ENCODE results near the gene WBP2.
A peak's percentile ranks its signal among the peaks of the same experiment; 100 is the strongest.

Gene WBP2

DNA sequence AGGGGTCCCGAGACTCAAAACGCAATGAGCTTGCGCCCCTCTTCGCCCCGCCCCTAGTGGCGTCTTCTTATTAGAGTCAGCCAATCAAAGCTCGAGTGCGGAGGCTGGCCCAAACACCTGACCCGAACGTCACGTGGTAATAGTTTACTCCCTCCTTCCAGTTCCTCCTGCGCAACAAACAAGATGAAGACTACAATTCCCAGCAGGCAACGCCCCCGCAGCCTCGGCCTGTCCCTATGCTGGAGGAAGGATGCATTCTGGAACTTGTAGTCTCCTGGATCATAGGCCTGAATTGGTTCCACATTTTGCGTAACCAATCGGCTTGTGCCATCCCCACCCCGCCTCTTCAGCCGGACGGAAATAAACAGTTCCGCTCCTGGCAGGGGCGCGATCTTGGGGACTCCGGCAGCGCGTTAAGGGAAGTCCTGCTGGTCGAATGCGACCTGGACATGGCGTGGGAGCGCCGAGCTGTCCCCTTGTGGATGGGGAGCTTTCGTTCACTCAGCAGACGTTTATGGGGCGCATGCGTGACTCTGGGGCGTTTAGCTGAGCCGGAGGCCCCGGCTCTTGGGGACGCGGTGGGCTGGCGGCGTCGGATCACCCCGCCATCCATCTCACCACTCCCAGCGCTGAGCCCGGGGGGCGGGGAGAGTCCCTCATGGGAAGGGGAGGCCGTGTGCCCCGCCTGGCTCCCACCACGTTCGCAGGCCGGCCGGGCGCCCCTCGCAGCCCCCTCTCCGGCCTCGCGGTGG, at the start of gene WBP2:
Gene WBP2 (minus strand): TSS at position 26 of the 752 bp plus-strand sequence. CDS start 38 bp downstream, outside the sequence.
- peak; percentile 99 for DNase-seq (ENCODE audit: low spot score)

DNA sequence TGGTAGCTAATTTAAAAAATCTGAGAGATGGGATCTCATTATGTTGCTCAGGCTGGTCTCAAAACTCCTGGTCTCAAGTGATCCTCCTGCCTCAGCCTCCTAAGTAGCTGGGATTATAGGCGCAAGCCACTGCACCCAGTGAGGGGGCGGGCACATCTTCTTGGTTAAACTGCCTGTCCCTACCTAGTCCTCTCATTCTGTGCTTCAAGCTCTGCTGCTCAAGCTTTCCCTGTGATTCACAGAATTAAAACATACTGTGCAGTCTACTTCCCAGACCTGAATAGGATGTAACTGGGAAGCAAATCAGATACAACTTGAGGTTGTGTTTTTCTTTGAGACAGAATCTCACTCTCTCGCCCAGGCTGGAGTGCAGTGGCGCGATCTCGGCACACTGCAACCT, 47.3 kb upstream of the WBP2 start:
- no peak for DNase-seq (ENCODE audit: low spot score)

DNA sequence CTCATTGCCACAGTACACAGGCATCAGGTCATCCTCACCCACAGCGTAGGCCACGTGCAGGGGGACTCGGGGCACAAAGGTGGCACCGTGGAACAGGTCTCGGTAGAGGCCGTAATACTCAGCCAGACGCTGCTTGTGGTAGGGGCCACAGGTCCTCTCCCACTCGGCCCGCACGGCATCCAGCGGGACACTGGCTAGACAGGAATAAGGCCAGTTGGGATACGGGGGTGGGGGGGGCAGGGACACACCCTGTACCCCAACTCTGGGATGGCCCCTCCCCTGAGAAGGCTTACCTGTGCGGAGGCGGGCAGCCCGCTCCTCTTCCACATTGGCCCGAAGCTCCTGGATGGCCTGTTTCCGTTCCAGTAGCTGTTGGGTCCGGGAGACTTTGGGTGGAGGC, 46.6 kb upstream of the WBP2 start:
- no peak for DNase-seq (ENCODE audit: low spot score)

DNA sequence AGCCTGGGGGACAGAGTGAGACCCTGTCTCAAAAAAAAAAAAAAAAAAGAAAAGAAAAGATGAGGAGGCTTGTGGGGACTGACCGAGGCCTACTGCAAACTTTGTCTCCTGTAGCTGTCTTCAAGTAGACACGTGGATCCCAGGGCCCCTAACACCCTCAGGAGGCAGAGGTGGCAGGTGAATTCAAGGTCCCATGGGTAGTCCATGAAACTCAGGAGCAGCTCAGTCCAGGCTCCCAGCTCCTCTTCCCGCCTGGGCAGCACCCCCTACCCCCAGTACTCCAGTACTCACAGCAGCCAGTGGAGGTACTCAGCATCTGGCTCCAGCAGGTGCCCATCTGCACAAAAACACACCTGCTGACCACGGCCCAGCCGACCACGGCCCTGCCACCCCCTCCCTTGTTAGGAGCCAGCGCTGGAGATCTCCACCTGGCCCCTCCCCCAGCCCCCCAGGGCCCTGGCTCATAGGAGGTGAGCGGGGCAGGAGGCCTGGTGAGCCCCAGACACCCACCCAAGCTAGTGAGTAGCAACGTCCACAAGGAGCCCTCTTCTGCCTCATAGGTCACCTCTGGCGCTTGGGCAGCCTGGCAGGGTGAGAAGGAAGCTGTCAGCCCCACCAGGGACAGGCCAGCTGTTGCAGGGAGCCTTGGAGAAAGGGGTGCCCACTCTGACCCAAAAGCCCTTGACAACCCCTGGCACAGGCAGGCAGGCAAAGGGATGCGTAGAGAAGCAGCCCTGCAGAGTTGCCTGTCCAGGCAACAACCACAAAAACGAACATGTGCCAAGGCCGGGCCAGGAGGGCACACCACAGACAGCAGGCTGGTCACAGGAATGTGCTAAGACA, 45.8 kb upstream of the WBP2 start:
- no peak for DNase-seq (ENCODE audit: low spot score)

DNA sequence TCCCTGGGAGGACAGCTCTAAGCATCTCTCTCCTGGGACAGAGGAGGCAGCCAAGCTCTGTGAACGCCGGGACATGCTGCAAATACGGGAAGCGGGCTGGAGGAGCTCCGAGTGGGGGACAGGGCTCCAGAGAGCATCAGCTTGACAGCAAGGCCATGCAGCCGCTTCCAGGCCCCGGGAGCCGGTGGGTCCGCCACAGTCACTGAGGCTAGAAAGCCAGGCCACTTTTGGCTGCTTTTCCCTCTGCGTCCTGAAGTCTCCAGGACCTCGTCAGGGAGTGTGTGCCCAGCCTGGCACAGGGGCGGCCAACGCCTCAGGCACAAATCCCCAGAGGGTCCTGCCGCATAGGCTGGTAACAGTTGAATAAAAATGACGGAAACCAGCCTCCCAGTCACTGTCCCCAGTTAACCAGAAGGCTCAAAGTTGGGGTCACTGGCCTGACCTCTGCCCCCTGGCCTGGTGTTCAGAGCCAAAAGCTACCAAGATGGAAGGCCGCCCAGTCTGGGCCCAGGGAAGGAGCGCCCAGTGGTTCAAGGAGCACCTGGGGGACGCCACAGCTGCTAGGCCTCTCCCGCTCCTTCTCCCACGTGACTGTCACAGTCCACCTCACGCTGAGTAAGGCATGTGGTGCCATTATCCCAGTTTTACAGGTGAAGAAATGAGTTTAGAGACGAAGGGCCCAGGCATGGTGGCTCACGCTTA, 44.8 kb upstream of the WBP2 start:
- no peak for DNase-seq (ENCODE audit: low spot score)

DNA sequence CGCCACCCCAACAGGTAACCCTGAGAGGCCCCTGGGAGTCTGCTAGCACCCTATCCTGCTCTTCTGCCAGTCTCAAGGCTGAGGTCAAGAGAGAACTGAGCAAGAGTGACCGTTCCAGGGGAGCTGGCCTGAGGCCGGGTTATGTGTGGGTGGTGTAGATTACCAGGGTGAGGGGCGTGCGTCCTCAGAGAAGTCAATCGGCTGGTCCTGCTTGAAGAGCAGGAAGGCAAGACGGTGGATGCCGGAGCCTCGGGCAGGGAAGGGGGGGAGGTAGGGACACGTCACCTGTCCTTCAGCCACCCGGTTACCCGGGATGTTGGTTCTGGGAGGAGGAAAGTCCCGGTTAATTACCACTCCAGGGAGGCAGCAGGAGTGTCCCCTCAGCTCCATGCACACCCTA, 44.2 kb upstream of the WBP2 start:
- DNase-seq (ENCODE audit: low spot score): no peak

DNA sequence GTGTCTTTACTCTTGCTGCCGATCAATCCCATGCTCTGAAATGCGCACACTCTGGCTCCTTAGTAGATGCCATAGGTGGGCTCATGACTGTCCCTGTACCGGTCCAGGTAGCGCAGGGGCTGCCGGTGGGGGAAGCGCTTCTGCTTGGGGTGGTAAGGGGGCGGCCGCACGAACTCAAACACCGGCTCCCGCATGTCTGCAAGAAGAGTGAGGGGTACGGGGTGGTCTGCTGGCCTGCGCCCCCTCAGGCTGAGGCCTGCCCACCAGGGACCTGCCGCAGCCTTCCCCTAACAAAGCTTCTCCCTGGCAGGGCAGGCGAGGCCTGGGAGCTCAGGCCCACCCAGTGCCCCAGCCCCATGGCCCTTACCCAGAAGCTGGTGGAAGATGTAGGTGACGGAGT, 43.7 kb upstream of the WBP2 start:
- no peak for DNase-seq (ENCODE audit: low spot score)

DNA sequence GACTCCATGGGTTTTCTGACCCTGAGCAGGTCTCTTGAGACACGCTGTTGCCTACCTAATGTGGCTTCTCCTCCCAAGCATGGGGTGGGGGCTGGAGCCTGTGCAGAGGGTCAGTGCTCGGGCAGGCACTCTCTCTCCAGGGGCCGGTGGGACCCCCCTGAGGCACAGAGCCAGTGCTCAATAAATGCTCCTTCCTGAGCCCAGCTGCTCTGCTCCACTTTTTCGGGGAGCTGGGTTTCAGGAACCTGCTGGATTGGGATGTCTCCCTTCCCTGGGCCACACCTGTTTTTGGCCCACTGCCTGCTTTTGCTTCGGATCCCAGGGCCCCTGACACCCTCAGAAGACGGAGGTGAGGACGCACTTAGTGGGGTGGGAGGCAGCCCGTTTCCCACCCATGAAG, 42.9 kb upstream of the WBP2 start:
- DNase-seq (ENCODE audit: low spot score): no peak

DNA sequence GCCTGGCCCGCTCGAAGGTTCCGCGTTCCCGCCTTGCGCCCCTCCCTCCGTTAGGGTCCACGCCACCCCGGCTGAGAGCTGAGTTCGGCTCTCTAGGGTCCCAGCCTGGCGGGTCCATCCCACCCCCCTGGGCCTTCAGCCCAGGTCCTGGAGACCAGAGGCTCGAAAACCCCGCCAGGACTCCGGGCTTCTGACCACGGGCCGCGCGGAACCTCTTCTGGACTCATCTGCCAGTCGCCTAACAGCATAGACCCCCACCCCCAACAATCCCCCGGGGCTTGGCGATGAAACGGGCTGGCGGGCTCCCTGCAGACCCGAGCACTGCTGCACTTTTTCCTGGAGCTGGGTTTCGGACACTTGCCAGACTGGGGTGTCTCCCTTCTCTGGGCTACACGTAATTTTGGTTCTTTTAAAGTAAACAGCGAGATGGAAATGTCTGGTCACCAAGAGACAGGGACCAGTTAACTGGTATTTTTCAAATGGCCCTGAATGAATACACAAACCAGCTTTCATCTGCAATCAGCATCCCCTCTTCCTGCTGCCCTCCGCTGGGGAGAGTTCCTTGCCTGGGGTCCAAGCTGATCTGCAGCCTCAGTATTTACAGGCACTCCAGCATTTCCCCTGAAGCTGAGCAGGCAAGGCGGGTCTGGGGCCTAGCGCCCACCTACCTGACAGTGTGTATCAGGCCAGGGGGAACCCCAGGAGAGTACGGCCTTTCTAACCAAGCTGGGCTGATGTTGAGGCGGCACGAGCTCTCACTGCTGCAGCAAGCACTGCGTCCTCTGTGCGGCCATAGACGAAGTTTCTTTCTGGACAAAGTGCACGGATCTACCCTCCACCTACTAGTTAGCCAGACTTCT, 42.3 kb upstream of the WBP2 start:
- DNase-seq (ENCODE audit: low spot score): no peak

DNA sequence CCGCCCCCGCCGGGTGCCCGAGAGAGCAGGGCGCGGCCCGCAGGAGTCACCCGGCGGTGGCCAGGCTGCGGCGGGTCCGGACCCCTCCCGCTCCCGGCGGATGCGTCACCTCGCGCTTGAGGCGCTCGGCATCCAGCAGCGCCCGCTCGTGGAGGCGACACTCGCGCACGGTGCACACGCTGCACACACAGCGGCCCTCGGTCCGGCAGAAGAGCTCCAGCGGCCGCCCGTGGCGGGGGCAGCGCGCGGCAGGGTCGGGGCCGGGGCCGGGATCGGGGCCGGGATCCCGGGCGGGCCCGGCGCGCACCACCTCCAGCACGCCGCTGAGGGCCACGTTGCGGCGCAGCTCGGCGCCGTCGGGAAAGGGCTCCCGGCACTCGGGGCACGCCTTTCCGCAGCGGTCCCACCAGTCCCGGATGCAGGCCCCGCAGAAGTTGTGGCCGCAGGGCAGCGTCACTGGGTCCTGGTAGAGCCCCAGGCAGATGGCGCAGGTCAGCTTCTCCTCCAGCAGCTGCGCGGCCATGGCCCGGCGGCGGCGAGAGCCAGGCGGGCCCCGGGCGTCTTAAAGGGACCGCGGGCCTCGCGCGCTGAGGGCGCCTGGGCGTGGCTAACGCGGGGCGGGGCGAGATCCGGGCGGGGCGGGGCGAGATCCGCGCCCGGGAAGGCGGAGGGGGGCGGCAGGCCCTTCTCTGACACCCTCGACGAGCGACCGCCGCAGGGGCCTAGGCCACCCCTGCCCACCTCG, 41.5 kb upstream of the WBP2 start, which contains the start of gene TRIM65:
Gene TRIM65 (minus strand): TSS at position 537 of the 745 bp plus-strand sequence. CDS start 14 bp downstream, at position 523.
- peak; percentile 76 for DNase-seq (ENCODE audit: low spot score)

DNA sequence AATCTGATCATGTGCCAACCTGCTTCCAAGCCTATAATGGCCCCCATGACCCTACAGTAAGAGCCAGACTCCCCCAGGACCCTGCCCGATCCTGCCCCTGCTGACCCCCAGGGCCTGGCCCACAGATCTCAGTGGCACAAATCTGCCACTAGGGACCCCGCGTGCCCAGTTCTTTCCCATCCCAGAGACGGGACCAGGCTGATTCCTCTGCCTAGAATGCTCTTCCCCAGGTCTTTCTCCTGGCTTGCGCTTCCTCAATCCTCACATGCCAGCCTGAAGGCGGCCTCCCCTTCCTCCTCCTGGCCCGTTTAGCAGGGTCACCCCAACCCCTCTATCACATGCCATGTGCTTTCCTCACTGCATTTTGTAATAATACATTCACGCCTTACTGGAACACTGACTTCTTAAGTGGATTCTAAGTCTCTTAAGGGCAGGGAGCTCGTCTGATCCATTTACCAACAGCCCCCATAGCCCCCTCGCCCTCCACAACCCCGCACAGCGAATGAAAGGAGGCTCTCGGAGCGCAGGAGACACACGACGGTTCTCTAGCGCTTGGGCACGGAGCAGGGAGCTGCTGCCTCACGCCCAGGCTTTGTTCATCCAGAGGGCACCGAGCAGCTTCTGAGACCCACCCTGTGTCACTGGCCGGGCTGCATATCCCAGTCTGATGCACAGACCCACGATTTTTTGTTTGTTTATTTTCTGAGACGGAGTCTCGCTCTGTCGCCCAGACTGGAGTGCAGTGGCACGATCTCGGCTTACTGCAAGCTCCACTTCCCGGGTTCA, 40.4 kb upstream of the WBP2 start:
- peak; percentile 37 for DNase-seq (ENCODE audit: low spot score)

DNA sequence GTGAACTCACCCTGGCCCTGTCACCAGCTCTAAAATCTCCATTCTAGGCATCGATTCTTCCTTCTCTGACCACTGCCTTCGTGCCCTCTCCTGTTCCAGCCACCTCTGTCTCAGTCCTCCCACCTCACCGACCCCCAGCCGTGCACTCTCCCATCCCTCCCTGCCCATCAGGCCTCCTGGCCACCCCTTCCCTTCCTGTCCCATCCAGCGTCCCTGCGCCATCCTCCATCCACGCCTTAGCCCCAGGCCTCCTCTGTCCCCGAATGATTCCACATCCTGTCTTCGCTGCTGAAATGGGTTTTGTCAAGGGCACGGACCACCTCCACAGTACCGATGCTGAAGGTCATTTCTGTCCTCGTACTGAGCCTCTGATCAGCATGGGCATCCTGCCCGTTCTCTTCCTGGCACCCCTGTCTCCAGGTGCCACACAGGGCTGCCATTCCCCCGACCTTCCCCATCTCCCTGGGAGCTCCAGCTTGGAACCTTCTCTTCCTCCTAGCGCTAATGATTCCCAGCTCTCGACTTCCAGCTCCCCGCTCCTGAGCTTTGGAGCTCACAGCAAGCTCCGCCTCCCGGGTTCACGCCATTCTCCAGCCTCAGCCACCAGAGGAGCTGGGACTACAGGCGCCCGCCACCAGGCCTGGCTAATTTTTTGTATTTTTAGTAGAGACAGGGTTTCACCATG, 39.1 kb upstream of the WBP2 start:
- DNase-seq (ENCODE audit: low spot score): no peak

DNA sequence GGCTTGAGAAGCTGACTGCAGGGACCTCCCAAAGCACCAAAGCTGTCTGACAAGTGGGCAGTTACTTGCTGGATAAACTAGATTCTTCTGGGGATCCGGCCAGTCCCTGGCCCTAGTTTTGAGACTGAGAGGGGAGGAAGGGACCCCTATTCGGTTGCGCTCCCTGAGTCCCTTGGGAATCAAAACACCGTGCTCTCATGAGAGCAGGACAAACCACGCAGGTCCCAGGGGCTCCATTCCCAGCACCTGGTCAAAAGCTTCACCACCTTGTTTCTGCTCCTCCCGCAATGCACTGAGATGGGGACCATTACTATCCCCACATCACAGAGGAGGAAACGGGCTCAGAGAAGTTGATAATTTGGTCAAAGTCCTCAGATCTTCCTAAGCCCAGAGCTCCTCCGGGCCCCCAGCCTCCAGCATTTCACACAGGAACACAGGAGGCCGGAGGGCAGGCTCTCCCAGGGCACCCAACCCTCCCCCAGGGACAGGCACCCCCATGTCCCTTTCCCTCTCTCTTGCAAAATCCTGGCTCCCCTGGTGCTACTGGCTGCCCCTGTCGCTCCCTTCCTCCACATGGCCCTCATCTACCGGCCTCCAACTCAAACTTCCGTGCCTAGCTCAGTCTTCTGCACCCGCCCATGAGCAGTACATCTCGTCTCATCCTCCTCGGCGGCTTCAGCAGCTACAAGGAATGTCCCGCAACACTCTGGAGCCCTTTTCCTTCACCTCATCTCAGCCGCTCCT, 38.3 kb upstream of the WBP2 start:
- DNase-seq (ENCODE audit: low spot score): no peak

DNA sequence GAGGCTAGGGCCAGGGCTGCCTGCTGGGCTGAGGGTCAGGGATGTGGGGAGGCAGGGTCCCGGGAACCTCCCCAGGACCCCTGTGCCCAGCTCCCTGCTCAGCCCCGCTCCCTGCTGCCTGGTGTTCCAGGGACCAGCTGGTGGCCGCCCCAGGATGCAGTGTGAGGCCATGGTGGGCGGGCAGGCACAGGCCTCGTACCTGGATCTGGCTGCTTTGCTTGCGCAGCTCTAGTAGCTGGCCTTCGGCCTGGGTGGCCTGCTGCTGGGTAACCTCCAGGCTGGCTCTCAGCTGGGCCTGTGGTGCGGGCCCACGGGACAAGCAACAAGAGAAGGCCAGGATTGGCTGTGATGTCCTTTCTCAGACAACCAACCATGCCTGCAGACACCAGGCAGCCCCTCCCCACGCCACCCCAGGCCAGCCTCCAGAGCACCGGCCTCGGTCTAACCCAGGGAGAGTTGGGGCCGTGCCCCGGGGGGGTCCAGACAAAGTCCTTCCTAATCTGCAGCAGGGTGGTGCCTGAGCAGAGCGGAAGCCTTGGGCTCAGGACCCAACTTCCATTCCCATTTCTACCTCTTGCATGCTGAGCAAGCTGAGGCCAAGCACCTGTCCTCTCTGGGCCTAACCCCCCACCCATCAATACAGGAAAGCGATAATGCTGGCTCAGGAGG, 37.6 kb upstream of the WBP2 start:
- DNase-seq (ENCODE audit: low spot score): no peak

DNA sequence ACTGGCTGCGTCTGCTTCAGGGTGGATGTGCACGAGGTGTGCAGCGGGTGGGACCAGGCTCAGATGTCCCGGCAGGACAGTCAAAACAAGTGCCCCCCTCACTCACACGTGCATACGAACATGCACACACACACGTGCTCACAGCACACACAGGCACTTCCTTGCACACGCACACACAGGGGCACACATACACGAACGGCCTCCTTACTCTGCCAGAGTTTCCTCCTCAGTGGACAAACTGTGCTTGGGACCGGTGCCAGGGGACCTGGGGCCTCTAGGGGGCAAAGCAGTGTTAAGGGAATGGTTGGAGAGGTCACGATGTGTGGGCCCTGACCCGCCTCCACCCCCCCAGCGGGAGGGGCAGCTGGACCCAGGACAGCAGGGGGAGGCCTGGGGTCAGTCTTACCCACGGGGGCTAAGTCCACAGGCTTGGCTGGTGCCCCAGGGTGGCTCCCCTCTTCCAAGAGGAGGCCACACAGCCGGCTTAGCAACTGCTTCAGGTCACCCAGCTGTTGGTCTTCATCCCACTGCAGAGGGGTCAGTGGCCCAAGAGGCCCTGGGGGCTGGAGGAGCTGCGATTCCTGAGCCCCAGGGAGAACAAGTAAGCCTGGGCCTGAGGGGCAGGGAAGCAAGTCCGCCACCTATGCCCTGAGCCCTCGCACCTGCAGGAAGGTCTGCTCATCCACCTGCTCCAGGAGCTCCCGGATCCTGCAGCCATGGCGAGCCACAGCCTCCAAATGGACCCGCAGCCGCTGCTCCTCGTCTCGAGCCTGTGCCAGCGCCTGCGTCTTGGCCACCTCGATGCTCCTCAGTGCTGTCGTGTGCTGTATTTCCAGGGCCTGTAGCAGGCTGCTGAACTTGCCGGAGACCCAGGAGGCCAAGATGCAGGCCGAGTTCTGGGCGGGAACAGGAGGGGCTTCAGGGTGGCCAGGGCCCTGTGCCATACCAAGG, 36.7 kb upstream of the WBP2 start:
- no peak for DNase-seq (ENCODE audit: low spot score)

DNA sequence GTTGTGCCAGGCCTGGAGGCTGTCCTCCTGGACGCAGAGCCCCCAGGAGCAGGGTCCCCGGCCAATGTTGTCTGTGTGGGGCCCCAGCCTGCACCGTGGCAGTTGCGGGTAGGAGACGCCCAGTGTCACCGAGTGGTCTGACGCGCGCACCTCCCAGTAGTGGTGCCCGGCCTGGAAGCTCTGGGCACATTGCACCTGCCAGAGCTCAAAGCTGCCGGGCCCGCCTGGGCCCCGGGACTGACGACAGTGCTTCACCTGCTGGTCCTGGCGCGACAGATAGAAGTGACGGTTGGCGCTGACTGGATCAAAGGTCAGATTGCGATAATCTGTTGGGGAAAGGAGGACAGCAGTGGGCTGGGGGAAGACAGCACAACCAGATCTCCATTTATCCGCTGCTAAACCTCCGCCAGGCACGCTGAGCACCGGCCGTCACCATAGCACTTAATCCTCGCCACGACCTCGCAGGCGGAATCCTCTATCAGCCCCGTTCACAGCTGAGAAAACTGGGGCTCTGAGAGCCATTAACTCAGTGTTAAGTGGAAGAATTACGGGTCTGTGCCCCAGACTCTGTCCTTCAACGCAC, 36.0 kb upstream of the WBP2 start:
- no peak for DNase-seq (ENCODE audit: low spot score)

DNA sequence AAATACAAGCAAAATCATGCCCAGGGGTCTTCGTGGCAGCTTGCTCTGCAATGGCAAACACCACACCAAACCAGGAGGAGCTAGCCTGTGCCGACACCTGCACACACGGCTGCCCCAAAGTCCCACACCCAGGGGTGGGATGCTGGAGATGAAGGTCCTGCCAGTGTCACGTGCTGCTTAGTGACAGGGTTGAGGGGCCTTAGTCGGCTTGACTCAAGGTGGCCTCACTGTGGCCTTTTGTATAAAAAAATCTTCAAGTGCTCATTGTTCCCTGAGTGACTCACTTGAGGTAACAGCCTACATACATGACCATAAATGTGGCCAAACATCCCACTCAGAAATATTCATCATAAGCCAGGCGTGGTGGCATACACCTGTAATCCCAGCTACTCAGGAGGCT, 34.3 kb upstream of the WBP2 start:
- DNase-seq (ENCODE audit: low spot score): no peak
